Body of pancreas (tissue), 4 donors: ENCODE results near the gene MGAT3.

Experiments
- CTCF ChIP-seq, 7 experiments: fragments of 450-650 bp in 4 of 7; fragments of 200-600 bp in 3 of 7; sonication (generic) in 3 of 7; IDR thresholded peaks; one replicate each; pipeline ENCODE4 v1.5.1; 2016 to 2019; ENCODE audit warnings: antibody characterized with exemption in 7 of 7
- POLR2A ChIP-seq, 3 donors: fragments of 450-650 bp; IDR thresholded peaks; one replicate each; pipeline ENCODE4 v1.6.1; 2016; ENCODE audit warnings: antibody characterized with exemption in 3 of 3, mild to moderate bottlenecking in 2 of 3

GRCh38 chr22:39537975-39538374 is 81.2 kb downstream of the MGAT3 start:
- no peak for TF ChIP-seq CTCF (IDR thresholded peaks at IDR 0.05)
- no peak for TF ChIP-seq POLR2A (IDR thresholded peaks at IDR 0.05)
